A673 (cell line): ENCODE results near the gene SLC28A1. TPM values are rescaled to one million over a fixed set of nuclear protein-coding genes. Genes with fewer than 3 reads are reported as not detected.

Source experiments
- BruUV-seq: library from RNA; stranded (reverse); fragments of 400-500 nt; replicated peaks from 2 replicates; lab custom pipeline; 2021; lab: Mats Ljungman, UMichigan
- CTCF ChIA-PET: fragments of 300-600 bp; sonication (Branson Sonifier 250); formaldehyde crosslinking; loops from one replicate; lab custom pipeline; 2022; ENCODE audit warnings: antibody characterized with exemption; lab: Charles Lee
- POLR2A ChIA-PET: fragments of 300-600 bp; sonication (Branson Sonifier 250); formaldehyde crosslinking; loops from one replicate; lab custom pipeline; 2022; ENCODE audit warnings: antibody characterized with exemption; ENCODE audit not compliant: low non-redundant PET; lab: Charles Lee
- DNase-seq: peaks from one replicate; pipeline ENCODE4 v3.0.0-alpha.2; 2015; ENCODE audit warnings: low spot score
- H3K27ac ChIP-seq: fragments of 200-600 bp; sonication (generic); 2 replicates; pipeline ENCODE4 v1.5.1; 2016; ENCODE audit warnings: mixed run types, low read depth, mild to moderate bottlenecking, mixed read lengths, antibody characterized with exemption, low read length; ENCODE audit not compliant: poor library complexity, severe bottlenecking
- H3K27me3 ChIP-seq: fragments of 200-600 bp; sonication (generic); replicated peaks from 2 replicates; pipeline ENCODE4 v1.6.1; 2017; ENCODE audit warnings: mixed run types, low read depth, mild to moderate bottlenecking, mixed read lengths, antibody characterized with exemption, low read length; ENCODE audit not compliant: insufficient read depth, poor library complexity
- H3K36me3 ChIP-seq: fragments of 200-600 bp; sonication (generic); 2 replicates; pipeline ENCODE4 v1.6.1; 2016; ENCODE audit warnings: mixed run types, mild to moderate bottlenecking, mixed read lengths, antibody characterized with exemption, low read length; ENCODE audit not compliant: insufficient read depth, poor library complexity, severe bottlenecking
- H3K4me1 ChIP-seq: fragments of 200-600 bp; sonication (generic); 2 replicates; pipeline ENCODE4 v1.6.1; 2017; ENCODE audit warnings: mixed run types, mild to moderate bottlenecking, mixed read lengths, antibody characterized with exemption, low read length; ENCODE audit not compliant: insufficient read depth, poor library complexity, severe bottlenecking
- H3K4me3 ChIP-seq: fragments of 200-600 bp; sonication (generic); 2 replicates; pipeline ENCODE4 v1.5.1; 2016; ENCODE audit warnings: low read depth, mixed run types, mild to moderate bottlenecking, mixed read lengths, low read length; ENCODE audit not compliant: poor library complexity, severe bottlenecking
- H3K9me3 ChIP-seq: fragments of 200-600 bp; sonication (generic); 2 replicates; pipeline ENCODE4 v1.6.1; 2016; ENCODE audit warnings: mixed run types, low read depth, mild to moderate bottlenecking, mixed read lengths, antibody characterized with exemption, low read length; ENCODE audit not compliant: poor library complexity, severe bottlenecking
- CTCF ChIP-seq: fragments of 300-800, 200-600 bp; sonication (generic); conservative IDR thresholded peaks from 2 replicates; pipeline ENCODE4 v1.5.1; 2017; ENCODE audit warnings: low read depth, mild to moderate bottlenecking, antibody characterized with exemption, low read length, moderate library complexity, mixed read lengths
- EZH2 ChIP-seq: fragments of 200-600 bp; sonication (generic); IDR thresholded peaks from 2 replicates; pipeline ENCODE4 v1.6.1; 2017; ENCODE audit warnings: borderline replicate concordance, low read depth, mild to moderate bottlenecking, mixed read lengths, antibody characterized with exemption, low read length; ENCODE audit not compliant: poor library complexity, severe bottlenecking
- intact Hi-C: fragments of 100-400 bp; cut with micrococcal nuclease; formaldehyde crosslinking; loops from one replicate; pipeline ENCODE4 v1.10.0; 2022; ENCODE audit not compliant: unreplicated experiment
- total RNA-seq: library from RNA; stranded (reverse); gene quantifications from 2 replicates; pipeline ENCODE4 v1.2.3, GENCODE V29; 2021

SLC28A1 gene
- total RNA-seq, 1 experiment from 2014 or later = not detected

- Histone ChIP-seq H3K36me3 (no peaks in the 10 kb centered on the region), H3K4me3 (no peak overlapping the region), H3K27me3 (no peaks in the 10 kb centered on the region), H3K9me3 (peaks cover 5% of the 10 kb centered on the region), H3K4me1 (no peaks in the 10 kb centered on the region), H3K27ac (no peak overlapping the region)
- CTCF ChIA-PET = no interaction called here
- BruUV-seq = no TSS peak
- no peak for TF ChIP-seq EZH2
- no peak for TF ChIP-seq CTCF
- POLR2A ChIA-PET = no interaction called here
- intact Hi-C loops = no loop called here
- DNase-seq = no peak
Measured at GRCh38 chr15:84852212-84852611, 32.2 kb upstream of the SLC28A1 start.

- ChIA-PET CTCF (no interaction called here), POLR2A (no interaction called here)
- no peaks in the 10 kb centered on the region for H3K36me3 ChIP-seq
- H3K27ac ChIP-seq = no peak overlapping the region
- no TSS peak for BruUV-seq
- no peaks in the 10 kb centered on the region for H3K27me3 ChIP-seq
- intact Hi-C loops = no loop called here
- no peaks in the 10 kb centered on the region for H3K4me1 ChIP-seq
- TF ChIP-seq CTCF (no peak), EZH2 (no peak)
- no peak for DNase-seq
- no peaks in the 10 kb centered on the region for H3K9me3 ChIP-seq
- H3K4me3 ChIP-seq = no peak overlapping the region
Measured at GRCh38 chr15:84855136-84855535, 29.3 kb upstream of the SLC28A1 start.

- H3K27ac ChIP-seq = no peak overlapping the region
- no peaks in the 10 kb centered on the region for H3K9me3 ChIP-seq
- H3K27me3 ChIP-seq = no peaks in the 10 kb centered on the region
- no peak overlapping the region for H3K4me3 ChIP-seq
- H3K36me3 ChIP-seq = no peaks in the 10 kb centered on the region
- CTCF ChIA-PET = no interaction called here
- intact Hi-C loops = no loop called here
- POLR2A ChIA-PET = no interaction called here
- BruUV-seq = no TSS peak
- TF ChIP-seq EZH2 (no peak), CTCF (no peak)
- DNase-seq = no peak
- H3K4me1 ChIP-seq = no peaks in the 10 kb centered on the region
Measured at GRCh38 chr15:84855765-84856164, 28.7 kb upstream of the SLC28A1 start.
